H1 (cell line): ENCODE measurements around the gene HOXC11. TPM values are rescaled to one million over a fixed set of nuclear protein-coding genes. Genes with fewer than 3 reads are reported as not detected.

Experiments
- ASH2L ChIP-seq: fragments of 200-600, 300-600 bp; sonication (generic); IDR thresholded peaks from one replicate; pipeline ENCODE4 v1.7.1; 2017; ENCODE audit warnings: low read length
- CBX5 ChIP-seq: fragments of 300-800, 300-1000 bp; sonication (generic); IDR thresholded peaks from 2 replicates; pipeline ENCODE4 v1.7.1; 2016; ENCODE audit warnings: antibody characterized with exemption, low read length, low read depth
- KDM4A ChIP-seq: IDR thresholded peaks from one replicate; pipeline ENCODE4 v1.7.1; 2012; ENCODE audit warnings: low read depth, mild to moderate bottlenecking, moderate library complexity, low read length, inconsistent platforms; ENCODE audit not compliant: severe bottlenecking
- RXRA ChIP-seq: IDR thresholded peaks from 2 replicates; pipeline ENCODE4 v1.6.1; 2011; ENCODE audit warnings: low read depth, mild to moderate bottlenecking, low read length, moderate library complexity; ENCODE audit not compliant: insufficient read depth
- SUZ12 ChIP-seq: fragments of 200-600 bp; sonication (generic); IDR thresholded peaks from 2 replicates; pipeline ENCODE4 v1.6.1; 2012; ENCODE audit warnings: mild to moderate bottlenecking, inconsistent platforms, low read length, moderate library complexity, mixed read lengths
- TCF12 ChIP-seq: IDR thresholded peaks from 2 replicates; pipeline ENCODE4 v1.6.1; 2011; ENCODE audit warnings: low read depth, mild to moderate bottlenecking, low read length
- YY1 ChIP-seq: IDR thresholded peaks from 2 replicates; pipeline ENCODE4 v1.6.1; 2011; ENCODE audit warnings: low read depth, mild to moderate bottlenecking, low read length
- polyA plus RNA-seq, 7 experiments: library from polyadenylated mRNA; depleted of rRNA in 3 of 7; stranded (reverse) in 5 of 7; unstranded in 2 of 7; fragments of >200 nt in 5 of 7; fragments of 200-250 nt in 2 of 7; gene quantifications; 1 replicate in 5 of 7; 2 replicates in 1 of 7; 4 replicates in 1 of 7; pipeline versions ENCODE4 v1.2.1 to v1.2.3, GENCODE V29; 2011 to 2013; ENCODE audit warnings: missing spikeins in 2 of 7, mixed read lengths in 2 of 7
- total RNA-seq: library from RNA; stranded (reverse); fragmentation: NEBNext Ultra II Directional; extraction: Animal tissue kit (Norgen Biotek cat#: 25700); gene quantifications from 2 replicates; pipeline ENCODE4 v1.2.1, GENCODE V29; 2021
- TF ChIP-seq, protein P1 (sequence below): fragments of 300-600 bp; sonication (generic); IDR thresholded peaks from 2 replicates; pipeline ENCODE4 v1.7.1; 2012; ENCODE audit warnings: low read length, moderate library complexity, mild to moderate bottlenecking, inconsistent platforms; ENCODE audit not compliant: insufficient replicate concordance
- TF ChIP-seq, protein P2 (sequence below): IDR thresholded peaks from 2 replicates; pipeline ENCODE4 v1.6.1; 2012; ENCODE audit warnings: low read length, inconsistent platforms

Gene HOXC11
- total and polyA plus RNA-seq, 2 of the 8 experiments (the other 6 are each of a cell fraction or from before 2014, with no cell fraction given) = not detected

DNA sequence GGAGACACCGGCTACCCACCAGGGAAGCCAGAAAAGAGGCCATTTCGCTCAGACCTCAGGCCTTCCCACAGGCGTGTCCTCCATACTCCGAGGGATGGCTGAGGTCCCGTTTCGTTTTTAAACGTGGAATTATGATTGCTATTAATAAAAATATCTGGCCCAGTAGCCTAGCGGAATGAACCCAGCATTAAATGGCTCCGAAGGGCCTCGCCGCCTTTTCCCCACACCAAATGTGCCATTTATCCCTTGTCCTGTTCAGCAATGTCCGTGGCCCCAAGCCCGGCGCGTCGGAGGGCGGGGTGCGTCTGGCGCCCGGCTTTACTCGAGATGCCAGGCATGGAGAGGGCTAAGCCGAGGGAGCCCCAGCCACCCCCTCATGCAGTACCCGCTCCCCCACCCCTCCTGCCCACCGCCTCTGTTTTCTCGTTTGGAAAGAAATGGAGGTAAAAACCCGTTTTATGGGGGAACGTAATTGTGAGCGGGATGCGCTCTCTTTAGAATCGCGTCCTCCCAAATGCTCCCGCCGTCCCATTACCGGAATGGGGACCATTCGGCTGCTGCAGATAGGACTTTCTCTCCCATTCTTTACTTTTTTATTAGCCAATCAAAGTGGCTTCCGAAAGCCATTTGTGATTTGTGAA, 41.6 kb downstream of the HOXC11 start (continued):
- TF ChIP-seq, protein P1, sequence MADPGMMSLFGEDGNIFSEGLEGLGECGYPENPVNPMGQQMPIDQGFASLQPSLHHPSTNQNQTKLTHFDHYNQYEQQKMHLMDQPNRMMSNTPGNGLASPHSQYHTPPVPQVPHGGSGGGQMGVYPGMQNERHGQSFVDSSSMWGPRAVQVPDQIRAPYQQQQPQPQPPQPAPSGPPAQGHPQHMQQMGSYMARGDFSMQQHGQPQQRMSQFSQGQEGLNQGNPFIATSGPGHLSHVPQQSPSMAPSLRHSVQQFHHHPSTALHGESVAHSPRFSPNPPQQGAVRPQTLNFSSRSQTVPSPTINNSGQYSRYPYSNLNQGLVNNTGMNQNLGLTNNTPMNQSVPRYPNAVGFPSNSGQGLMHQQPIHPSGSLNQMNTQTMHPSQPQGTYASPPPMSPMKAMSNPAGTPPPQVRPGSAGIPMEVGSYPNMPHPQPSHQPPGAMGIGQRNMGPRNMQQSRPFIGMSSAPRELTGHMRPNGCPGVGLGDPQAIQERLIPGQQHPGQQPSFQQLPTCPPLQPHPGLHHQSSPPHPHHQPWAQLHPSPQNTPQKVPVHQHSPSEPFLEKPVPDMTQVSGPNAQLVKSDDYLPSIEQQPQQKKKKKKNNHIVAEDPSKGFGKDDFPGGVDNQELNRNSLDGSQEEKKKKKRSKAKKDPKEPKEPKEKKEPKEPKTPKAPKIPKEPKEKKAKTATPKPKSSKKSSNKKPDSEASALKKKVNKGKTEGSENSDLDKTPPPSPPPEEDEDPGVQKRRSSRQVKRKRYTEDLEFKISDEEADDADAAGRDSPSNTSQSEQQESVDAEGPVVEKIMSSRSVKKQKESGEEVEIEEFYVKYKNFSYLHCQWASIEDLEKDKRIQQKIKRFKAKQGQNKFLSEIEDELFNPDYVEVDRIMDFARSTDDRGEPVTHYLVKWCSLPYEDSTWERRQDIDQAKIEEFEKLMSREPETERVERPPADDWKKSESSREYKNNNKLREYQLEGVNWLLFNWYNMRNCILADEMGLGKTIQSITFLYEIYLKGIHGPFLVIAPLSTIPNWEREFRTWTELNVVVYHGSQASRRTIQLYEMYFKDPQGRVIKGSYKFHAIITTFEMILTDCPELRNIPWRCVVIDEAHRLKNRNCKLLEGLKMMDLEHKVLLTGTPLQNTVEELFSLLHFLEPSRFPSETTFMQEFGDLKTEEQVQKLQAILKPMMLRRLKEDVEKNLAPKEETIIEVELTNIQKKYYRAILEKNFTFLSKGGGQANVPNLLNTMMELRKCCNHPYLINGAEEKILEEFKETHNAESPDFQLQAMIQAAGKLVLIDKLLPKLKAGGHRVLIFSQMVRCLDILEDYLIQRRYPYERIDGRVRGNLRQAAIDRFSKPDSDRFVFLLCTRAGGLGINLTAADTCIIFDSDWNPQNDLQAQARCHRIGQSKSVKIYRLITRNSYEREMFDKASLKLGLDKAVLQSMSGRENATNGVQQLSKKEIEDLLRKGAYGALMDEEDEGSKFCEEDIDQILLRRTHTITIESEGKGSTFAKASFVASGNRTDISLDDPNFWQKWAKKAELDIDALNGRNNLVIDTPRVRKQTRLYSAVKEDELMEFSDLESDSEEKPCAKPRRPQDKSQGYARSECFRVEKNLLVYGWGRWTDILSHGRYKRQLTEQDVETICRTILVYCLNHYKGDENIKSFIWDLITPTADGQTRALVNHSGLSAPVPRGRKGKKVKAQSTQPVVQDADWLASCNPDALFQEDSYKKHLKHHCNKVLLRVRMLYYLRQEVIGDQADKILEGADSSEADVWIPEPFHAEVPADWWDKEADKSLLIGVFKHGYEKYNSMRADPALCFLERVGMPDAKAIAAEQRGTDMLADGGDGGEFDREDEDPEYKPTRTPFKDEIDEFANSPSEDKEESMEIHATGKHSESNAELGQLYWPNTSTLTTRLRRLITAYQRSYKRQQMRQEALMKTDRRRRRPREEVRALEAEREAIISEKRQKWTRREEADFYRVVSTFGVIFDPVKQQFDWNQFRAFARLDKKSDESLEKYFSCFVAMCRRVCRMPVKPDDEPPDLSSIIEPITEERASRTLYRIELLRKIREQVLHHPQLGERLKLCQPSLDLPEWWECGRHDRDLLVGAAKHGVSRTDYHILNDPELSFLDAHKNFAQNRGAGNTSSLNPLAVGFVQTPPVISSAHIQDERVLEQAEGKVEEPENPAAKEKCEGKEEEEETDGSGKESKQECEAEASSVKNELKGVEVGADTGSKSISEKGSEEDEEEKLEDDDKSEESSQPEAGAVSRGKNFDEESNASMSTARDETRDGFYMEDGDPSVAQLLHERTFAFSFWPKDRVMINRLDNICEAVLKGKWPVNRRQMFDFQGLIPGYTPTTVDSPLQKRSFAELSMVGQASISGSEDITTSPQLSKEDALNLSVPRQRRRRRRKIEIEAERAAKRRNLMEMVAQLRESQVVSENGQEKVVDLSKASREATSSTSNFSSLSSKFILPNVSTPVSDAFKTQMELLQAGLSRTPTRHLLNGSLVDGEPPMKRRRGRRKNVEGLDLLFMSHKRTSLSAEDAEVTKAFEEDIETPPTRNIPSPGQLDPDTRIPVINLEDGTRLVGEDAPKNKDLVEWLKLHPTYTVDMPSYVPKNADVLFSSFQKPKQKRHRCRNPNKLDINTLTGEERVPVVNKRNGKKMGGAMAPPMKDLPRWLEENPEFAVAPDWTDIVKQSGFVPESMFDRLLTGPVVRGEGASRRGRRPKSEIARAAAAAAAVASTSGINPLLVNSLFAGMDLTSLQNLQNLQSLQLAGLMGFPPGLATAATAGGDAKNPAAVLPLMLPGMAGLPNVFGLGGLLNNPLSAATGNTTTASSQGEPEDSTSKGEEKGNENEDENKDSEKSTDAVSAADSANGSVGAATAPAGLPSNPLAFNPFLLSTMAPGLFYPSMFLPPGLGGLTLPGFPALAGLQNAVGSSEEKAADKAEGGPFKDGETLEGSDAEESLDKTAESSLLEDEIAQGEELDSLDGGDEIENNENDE = no peak
- TF ChIP-seq YY1 (no peak), KDM4A (no peak), SUZ12 (peak; percentile 93), CBX5 (no peak), TCF12 (no peak), ASH2L (no peak), RXRA (no peak)
- TF ChIP-seq, protein P2, sequence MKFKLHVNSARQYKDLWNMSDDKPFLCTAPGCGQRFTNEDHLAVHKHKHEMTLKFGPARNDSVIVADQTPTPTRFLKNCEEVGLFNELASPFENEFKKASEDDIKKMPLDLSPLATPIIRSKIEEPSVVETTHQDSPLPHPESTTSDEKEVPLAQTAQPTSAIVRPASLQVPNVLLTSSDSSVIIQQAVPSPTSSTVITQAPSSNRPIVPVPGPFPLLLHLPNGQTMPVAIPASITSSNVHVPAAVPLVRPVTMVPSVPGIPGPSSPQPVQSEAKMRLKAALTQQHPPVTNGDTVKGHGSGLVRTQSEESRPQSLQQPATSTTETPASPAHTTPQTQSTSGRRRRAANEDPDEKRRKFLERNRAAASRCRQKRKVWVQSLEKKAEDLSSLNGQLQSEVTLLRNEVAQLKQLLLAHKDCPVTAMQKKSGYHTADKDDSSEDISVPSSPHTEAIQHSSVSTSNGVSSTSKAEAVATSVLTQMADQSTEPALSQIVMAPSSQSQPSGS = no peak
